Subcutaneous preadipocyte (primary cell): ENCODE data around the gene CALU. TPM values are rescaled to one million over a fixed set of nuclear protein-coding genes. Genes with fewer than 3 reads are reported as not detected.

Source experiments
- small RNA-seq: library from RNA; depleted of rRNA; stranded (forward); fragments of <200 nt; gene quantifications from one replicate; pipeline ENCODE3, GENCODE V24; 2012
- total RNA-seq: library from RNA; depleted of rRNA; stranded (reverse); fragments of >200 nt; gene quantifications from 2 replicates; pipeline ENCODE4 v1.2.3, GENCODE V29; 2012

The CALU gene
- 459 and 475 TPM in 2 replicates for total RNA-seq

DNA sequence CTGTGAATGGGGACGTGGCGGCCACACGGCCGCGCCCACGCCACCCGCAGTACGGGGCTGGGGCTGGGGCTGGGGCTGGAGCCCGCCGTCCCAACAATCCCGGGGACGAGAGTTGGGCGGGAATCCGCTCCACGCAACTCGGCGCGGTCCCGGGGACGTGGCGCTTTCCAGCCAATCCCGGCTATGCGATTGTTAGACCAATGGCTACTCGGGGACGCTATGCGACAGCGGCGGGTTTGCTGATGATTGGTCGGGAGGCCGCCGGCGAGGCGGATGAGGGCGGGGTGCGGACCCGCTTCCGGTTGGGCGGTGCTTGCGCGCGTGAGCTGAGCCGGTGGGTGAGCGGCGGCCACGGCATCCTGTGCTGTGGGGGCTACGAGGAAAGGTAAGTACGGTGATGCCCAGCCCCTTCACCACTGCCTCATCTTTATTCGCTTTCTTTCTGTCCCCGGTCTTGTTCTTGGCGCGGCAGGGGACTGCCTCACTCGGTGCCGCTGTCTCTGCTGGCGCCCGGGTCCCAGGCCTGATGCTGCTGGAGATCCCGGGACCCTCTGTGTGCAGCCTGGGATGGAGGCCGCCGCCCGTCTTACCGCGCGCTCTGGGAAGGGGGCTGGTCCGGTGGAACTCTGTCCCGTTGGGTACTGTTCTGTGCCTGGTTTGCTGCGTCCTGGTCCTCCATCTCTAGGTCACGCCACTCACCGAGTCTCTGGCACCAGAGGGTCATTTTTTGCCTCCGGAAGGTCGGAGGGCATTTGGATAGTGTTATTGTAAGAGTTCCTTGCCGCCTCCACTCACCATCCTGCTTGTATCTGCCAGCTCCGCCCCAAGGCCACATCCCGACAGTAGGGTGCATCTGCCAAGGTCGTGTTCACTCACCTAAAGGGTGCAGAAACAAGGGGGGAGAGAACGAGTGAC lies at the start of gene CALU:
CALU (plus strand) TSS at position 312 of the 915 bp plus-strand sequence. CDS start 9,225 bp downstream, outside the sequence.

DNA sequence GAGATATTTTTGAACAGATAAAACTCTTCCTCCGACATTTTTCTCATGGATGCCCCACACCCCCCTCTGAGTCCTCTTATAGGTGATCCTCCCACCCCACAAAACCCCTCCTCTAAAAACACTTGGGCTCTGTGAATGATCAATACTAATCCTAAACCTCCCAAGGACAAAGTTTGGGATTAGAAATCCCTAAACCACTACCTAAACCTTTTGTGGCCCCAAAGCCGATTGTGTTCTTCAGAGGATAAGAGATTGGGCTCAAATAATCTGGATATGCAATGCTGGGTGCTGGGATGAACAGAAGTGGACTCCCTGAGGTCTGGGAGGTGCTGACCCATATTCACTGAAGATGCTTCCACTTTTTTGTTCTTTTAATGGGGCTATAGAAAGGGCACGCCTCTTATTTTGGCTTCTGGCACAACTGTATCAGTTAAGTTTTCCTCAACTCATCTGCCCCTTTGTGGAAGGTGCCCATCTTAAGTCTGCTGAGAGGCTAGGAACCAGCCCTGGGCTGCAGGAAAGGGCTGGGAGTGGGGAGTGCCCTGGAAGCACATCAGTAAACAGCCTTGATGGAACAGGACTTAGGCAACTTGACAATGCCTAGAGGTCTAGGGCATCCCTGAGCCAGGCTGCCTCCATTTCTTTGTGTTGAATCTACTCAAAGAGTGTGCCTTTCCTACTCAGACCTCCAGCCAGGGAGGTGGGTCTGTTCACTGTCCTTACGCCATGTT lies 36.8 kb downstream of the CALU start, which contains the start of gene OPN1SW:
OPN1SW (minus strand) TSS at position 51 of the 731 bp plus-strand sequence; CDS start at position 38, 13 bp downstream.

DNA sequence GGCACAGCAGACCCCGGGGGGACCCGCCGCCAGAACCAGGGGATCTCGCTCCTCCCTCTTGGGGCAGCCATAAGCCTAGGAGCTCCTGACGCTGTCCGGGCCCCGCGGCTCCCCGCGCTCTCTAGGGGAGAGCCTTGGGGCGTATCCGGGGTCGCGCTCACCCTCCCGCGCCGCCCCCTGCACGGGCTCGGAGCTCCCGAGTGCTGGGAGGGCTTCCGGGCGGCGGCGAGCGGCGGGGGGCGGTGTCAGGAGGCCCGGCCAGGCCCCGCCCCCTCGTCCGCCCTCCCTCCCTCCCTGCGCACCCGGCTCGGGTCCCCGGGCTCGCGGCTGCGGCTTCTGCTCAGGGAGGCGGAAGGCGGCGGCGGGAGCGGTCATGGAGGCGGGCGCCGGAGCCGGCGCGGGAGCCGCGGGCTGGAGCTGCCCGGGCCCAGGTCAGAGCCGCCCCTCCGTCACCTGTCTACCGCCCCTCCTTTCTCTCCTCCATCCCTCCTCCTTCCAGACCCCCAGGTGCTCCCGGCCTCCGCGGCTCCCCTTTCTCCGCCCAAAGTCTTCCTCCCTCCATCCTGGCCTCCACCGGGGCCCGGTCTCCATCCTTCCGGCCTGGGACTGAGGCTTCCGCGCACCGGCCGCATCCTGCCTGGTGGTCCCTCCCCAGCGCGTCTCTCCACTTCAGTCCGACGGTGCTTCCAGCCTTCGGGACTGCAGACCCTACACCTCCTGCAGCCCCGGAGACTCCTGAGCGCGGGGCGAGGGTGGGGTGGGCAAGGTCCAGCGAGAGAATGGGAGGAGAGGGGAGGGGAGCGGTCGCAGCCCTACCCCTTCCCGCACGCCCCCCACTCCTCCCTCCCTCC lies 52.2 kb downstream of the CALU start, which contains the start of gene CCDC136:
CCDC136 (plus strand) TSS at position 848 of the 851 bp plus-strand sequence. CDS start 444 bp downstream, outside the sequence.

Small RNA genes lying within 50 kb of the gene (small RNA-seq; reads per million reads assigned to genes)
- not detected for gene RN7SL81P
- 2.7 reads per million, percentile 85 among the genes with 10 or more reads in this experiment for gene RNA5SP242
- gene RNA5SP243 = 0.27 reads per million, percentile 5 among the genes with 10 or more reads in this experiment

Other genes starting within 250 kb of the CALU start
- 0.59 and 0.73 TPM in 2 replicates for gene GARIN1A, start 67.1 kb upstream of the CALU start, total RNA-seq
- gene OPN1SW, start 36.4 kb downstream of the CALU start, total RNA-seq = not detected in 2 replicates
- gene CCDC136, start 52.6 kb downstream of the CALU start, total RNA-seq = 6.6 and 10.6 TPM in 2 replicates
- gene FLNC, start 91.0 kb downstream of the CALU start, total RNA-seq = 99.9 and 102 TPM in 2 replicates
- 66.7 and 103 TPM in 2 replicates for gene ATP6V1F, start 123.5 kb downstream of the CALU start, total RNA-seq
- under 0.01 and 0.20 TPM in 2 replicates for gene KCP, start 171.3 kb downstream of the CALU start, total RNA-seq
- gene IRF5, start 198.6 kb downstream of the CALU start, total RNA-seq = not detected in 2 replicates